K562 (cell line): ENCODE measurements around the gene MPL. TPM values are rescaled to one million over a fixed set of nuclear protein-coding genes. Genes with fewer than 3 reads are reported as not detected.

Source experiments
- AFF1 ChIP-seq, 2 experiments: fragments of 450-650 bp; IDR thresholded peaks; 2 replicates each; pipeline ENCODE4 v1.6.1; 2018; ENCODE audit warnings: mild to moderate bottlenecking in 2 of 2, low read depth in 1 of 2; ENCODE audit not compliant: partially characterized antibody in 2 of 2
- FOXO4 ChIP-seq: fragments of 450-650 bp; formaldehyde crosslinking; IDR thresholded peaks from 2 replicates; pipeline ENCODE4 v1.4.0; 2020; ENCODE audit warnings: mild to moderate bottlenecking, moderate library complexity
- HEY1 ChIP-seq: fragments of 250-450 bp; sonication (Bioruptor Pico); IDR thresholded peaks from 2 replicates; pipeline ENCODE4 v1.5.0; 2020; ENCODE audit warnings: mild to moderate bottlenecking, moderate library complexity, borderline replicate concordance
- L3MBTL2 ChIP-seq: fragments of 450-650 bp; IDR thresholded peaks from 2 replicates; pipeline ENCODE4 v1.6.1; 2016; ENCODE audit warnings: mild to moderate bottlenecking, moderate library complexity
- MYBL2 ChIP-seq, 2 experiments: fragments of 450-650 bp in 1 of 2; sonication (generic) in 1 of 2; formaldehyde crosslinking in 1 of 2; IDR thresholded peaks; 2 replicates each; pipeline versions ENCODE4 v1.6.1 to v1.8.1; 2017 to 2022; ENCODE audit warnings: borderline replicate concordance in 1 of 2, inconsistent platforms in 1 of 2, low read depth in 1 of 2, mild to moderate bottlenecking in 1 of 2, missing genetic modification reagents in 1 of 2, moderate library complexity in 1 of 2
- NR4A1 ChIP-seq, 2 experiments: fragments of 250-450 bp in 1 of 2; fragments of 450-650 bp in 1 of 2; sonication (Bioruptor Pico) in 1 of 2; IDR thresholded peaks; 2 replicates each; pipeline versions ENCODE4 v1.4.0 to v1.6.1; 2016 to 2020; ENCODE audit warnings: mild to moderate bottlenecking in 2 of 2, missing compliant biosample characterization in 1 of 2, missing genetic modification characterization in 1 of 2, moderate library complexity in 1 of 2
- RBBP5 ChIP-seq: fragments of 200-600 bp; sonication (generic); IDR thresholded peaks from 2 replicates; pipeline ENCODE4 v1.6.1; 2012; ENCODE audit warnings: borderline replicate concordance, mild to moderate bottlenecking, low read length, control low read depth, inconsistent platforms; ENCODE audit not compliant: insufficient read depth, poor library complexity, severe bottlenecking
- RBM17 ChIP-seq: fragments of 200-400 bp; formaldehyde crosslinking; IDR thresholded peaks from 2 replicates; pipeline ENCODE4 v1.6.1; 2017; ENCODE audit warnings: low read depth, mild to moderate bottlenecking, low read length, borderline replicate concordance
- SMARCC2 ChIP-seq: fragments of 450-650 bp; IDR thresholded peaks from 2 replicates; pipeline ENCODE4 v1.6.1; 2017; ENCODE audit warnings: antibody characterized with exemption, moderate library complexity, mild to moderate bottlenecking, low read depth
- SP1 ChIP-seq: sonication (generic); formaldehyde crosslinking; IDR thresholded peaks from 2 replicates; pipeline ENCODE4 v1.8.1; 2022; ENCODE audit warnings: mild to moderate bottlenecking, missing genetic modification reagents
- UBTF ChIP-seq, 2 experiments: IDR thresholded peaks; 2 replicates each; pipeline ENCODE4 v1.6.1; 2012; ENCODE audit warnings: improper control_type of control experiment in 2 of 2, low read depth in 2 of 2, low read length in 2 of 2, borderline replicate concordance in 1 of 2
- ZHX1 ChIP-seq: fragments of 150-350 bp; conservative IDR thresholded peaks from 2 replicates; pipeline ENCODE4 v1.6.1; 2014; ENCODE audit warnings: low read length
- ZNF41 ChIP-seq: fragments of 250-450 bp; sonication (Bioruptor Pico); conservative IDR thresholded peaks from 2 replicates; pipeline ENCODE4 v1.4.0; 2020; ENCODE audit warnings: mild to moderate bottlenecking
- ZNF586 ChIP-seq: fragments of 450-650 bp; formaldehyde crosslinking; conservative IDR thresholded peaks from 2 replicates; pipeline ENCODE4 v1.4.0; 2020; ENCODE audit warnings: mild to moderate bottlenecking, moderate library complexity
- polyA plus RNA-seq, 8 experiments: library from polyadenylated mRNA; depleted of rRNA in 4 of 8; stranded (reverse) in 5 of 8; unstranded in 3 of 8; fragments of >200 nt; fragmentation: Nextera tagmentation in 2 of 8; fragmentation: Illumina TruSeq in 1 of 8; extraction: Ambion mirVana in 2 of 8; extraction: Trizol in 1 of 8; gene quantifications; 2 replicates each; pipeline versions ENCODE4 v1.2.1 to v1.2.3, GENCODE V29; 2011 to 2014; ENCODE audit warnings: inconsistent platforms in 1 of 8, missing spikeins in 1 of 8
- total RNA-seq, 7 experiments: library from RNA; depleted of rRNA in 6 of 7; stranded (reverse); fragments of >200 nt in 6 of 7; fragmentation: Illumina TruSeq in 2 of 7; extraction: Trizol in 2 of 7; gene quantifications; 2 replicates each; pipeline versions ENCODE4 v1.2.1 to v1.2.3, GENCODE V29; 2011 to 2021; ENCODE audit warnings: low replicate concordance in 1 of 7

Gene MPL
- total and polyA plus RNA-seq, 9 of the 15 experiments (the other 6 are each of a cell fraction or from before 2014, with no cell fraction given), result not detected

DNA sequence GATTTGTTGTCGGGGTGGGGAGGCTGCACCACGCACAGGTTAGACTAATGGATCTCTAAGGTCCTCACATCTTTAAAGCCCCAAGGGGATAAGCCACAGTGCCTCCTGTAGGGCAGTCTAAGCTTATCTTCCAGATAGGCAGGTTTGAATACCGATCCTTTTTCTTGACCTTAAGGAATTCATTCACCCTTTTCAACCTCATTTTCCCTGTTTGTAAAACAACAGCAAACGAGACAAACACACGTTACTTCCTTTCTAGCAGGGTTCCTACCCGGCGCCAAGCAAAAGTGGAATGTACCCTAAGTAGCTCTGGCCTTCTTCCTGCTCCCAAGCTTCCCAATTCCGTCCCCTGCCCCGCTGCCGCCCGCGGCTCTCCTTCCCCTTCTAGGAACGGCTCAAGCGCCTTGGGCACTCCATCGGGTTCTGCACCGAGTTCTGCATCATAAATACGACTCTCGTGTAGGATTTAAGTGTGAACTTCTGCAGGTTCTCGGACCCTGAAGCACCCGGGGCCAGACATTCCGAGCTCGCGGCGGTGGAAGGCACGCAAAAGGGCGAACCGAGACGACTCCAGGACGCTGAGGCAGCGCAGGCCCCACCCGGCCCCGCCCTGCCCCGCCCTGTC lies 20.6 kb downstream of the MPL start (continued):
- peak in 1 of 2 experiments; percentile 73 for TF ChIP-seq AFF1 (IDR thresholded peaks at IDR 0.05; ENCODE audit: low read depth in 1 of 2, partially characterized antibody in 2 of 2)
- TF ChIP-seq FOXO4 (CRISPR knock-in tag), result no peak
- no peak for TF ChIP-seq MYBL2 (IDR thresholded peaks at IDR 0.05; ENCODE audit: low read depth)
- TF ChIP-seq MYBL2 (CRISPR knock-in tag; IDR thresholded peaks at IDR 0.05; ENCODE audit: borderline replicate concordance), result no peak
- TF ChIP-seq SP1 (CRISPR knock-in tag), result peak; percentile 76; the same call in 1 of the 2 replicates
- no peak for TF ChIP-seq HEY1
- no peak for TF ChIP-seq ZHX1
- no peak for TF ChIP-seq ZNF41 (CRISPR knock-in tag)
- no peak for TF ChIP-seq ZNF586 (CRISPR knock-in tag)
- peak in 1 of 2 experiments; percentile 55; a peak in 3 of 4 replicates for TF ChIP-seq UBTF (IDR thresholded peaks at IDR 0.05; ENCODE audit: borderline replicate concordance in 1 of 2, low read depth in 2 of 2, low read length in 2 of 2)
- peak; percentile 7 for TF ChIP-seq RBBP5
- peak; percentile 25; the same call in 1 of the 2 replicates for TF ChIP-seq L3MBTL2
- TF ChIP-seq SMARCC2, result peak; percentile 66; the same call in 1 of the 2 replicates
- TF ChIP-seq NR4A1 (CRISPR knock-in tag; IDR thresholded peaks at IDR 0.05), result no peak
- 0 out of 2 replicates have a peak, but pooled peaks have one; percentile 30 for TF ChIP-seq NR4A1 (tag; IDR thresholded peaks at IDR 0.05)
- no peak for TF ChIP-seq RBM17
